SK-N-SH (cell line): ENCODE measurements around the gene LTBP1. TPM values are rescaled to one million over a fixed set of nuclear protein-coding genes. Genes with fewer than 3 reads are reported as not detected.

Source experiments
- CTCF ChIA-PET: fragments of 300-600, 350-600 bp; formaldehyde crosslinking; extraction: SDS; loops from one replicate; lab custom pipeline; 2021; lab: Yijun Ruan, JAX
- POLR2A ChIA-PET: fragments of 350-600 bp; sonication (Branson Sonifier 250); formaldehyde crosslinking; extraction: SDS; loops from one replicate; lab custom pipeline; 2020; ENCODE audit warnings: antibody characterized with exemption, inconsistent platforms; lab: Yijun Ruan, JAX
- DNase-seq: peaks from one replicate; pipeline ENCODE4 v3.0.0; 2012
- H2AFZ ChIP-seq: fragments of 200-600 bp; sonication (generic); 2 replicates; pipeline ENCODE4 v1.8.1; 2016; ENCODE audit warnings: antibody characterized with exemption, mild to moderate bottlenecking, low read depth
- H3F3A ChIP-seq: fragments of 200-600 bp; sonication (generic); replicated peaks from 2 replicates; pipeline ENCODE3; 2016; ENCODE audit warnings: antibody characterized with exemption, mild to moderate bottlenecking; ENCODE audit not compliant: insufficient read depth
- H3K27ac ChIP-seq, 2 experiments: fragments of 200-500 bp in 1 of 2; fragments of 200-600 bp in 1 of 2; sonication (Bioruptor generic) in 1 of 2; sonication (generic), shearing (Covaris generic) in 1 of 2; 2 replicates each; pipeline versions ENCODE4 v1.5.1 to v1.6.1; 2014 to 2016; ENCODE audit warnings: low read depth in 2 of 2, inconsistent platforms in 1 of 2, low read length in 1 of 2, mild to moderate bottlenecking in 1 of 2, mixed read lengths in 1 of 2
- H3K27me3 ChIP-seq: fragments of 200-600 bp; sonication (generic), shearing (Covaris generic); 2 replicates; pipeline ENCODE4 v1.6.1; 2016; ENCODE audit warnings: mixed run types; ENCODE audit not compliant: insufficient read depth
- H3K36me3 ChIP-seq, 2 experiments: fragments of 200-500 bp in 1 of 2; fragments of 200-600 bp in 1 of 2; sonication (Bioruptor generic) in 1 of 2; sonication (generic) in 1 of 2; replicated peaks in 1 of 2; 2 replicates each; pipeline versions ENCODE3 to v1.5.1; 2014 to 2016; ENCODE audit warnings: low read length in 1 of 2, mild to moderate bottlenecking in 1 of 2; ENCODE audit not compliant: insufficient read depth in 2 of 2, control insufficient read depth in 1 of 2
- H3K4me1 ChIP-seq, 2 experiments: fragments of 200-500 bp in 1 of 2; fragments of 200-600 bp in 1 of 2; sonication (Bioruptor generic) in 1 of 2; sonication (generic), shearing (Covaris generic) in 1 of 2; 2 replicates each; pipeline versions ENCODE4 v1.5.1 to v1.6.1; 2014 to 2016; ENCODE audit warnings: low read depth in 1 of 2, low read length in 1 of 2, mixed run types in 1 of 2; ENCODE audit not compliant: insufficient read depth in 2 of 2, control insufficient read depth in 1 of 2
- H3K4me2 ChIP-seq: fragments of 200-600 bp; sonication (generic), shearing (Covaris generic); 2 replicates; pipeline ENCODE4 v1.6.1; 2017; ENCODE audit warnings: mixed run types
- H3K4me3 ChIP-seq, 2 experiments: fragments of 200-500 bp in 1 of 2; fragments of 200-600 bp in 1 of 2; sonication (Bioruptor generic) in 1 of 2; sonication (generic), shearing (Covaris generic) in 1 of 2; 2 replicates each; pipeline versions ENCODE4 v1.5.1 to v1.8.1; 2014 to 2016; ENCODE audit warnings: low read depth in 2 of 2, inconsistent platforms in 1 of 2, low read length in 1 of 2, mild to moderate bottlenecking in 1 of 2, mixed read lengths in 1 of 2, moderate library complexity in 1 of 2
- H3K79me2 ChIP-seq: fragments of 200-600 bp; sonication (generic); 2 replicates; pipeline ENCODE4 v1.8.1; 2017; ENCODE audit warnings: mild to moderate bottlenecking; ENCODE audit not compliant: insufficient read depth
- H3K9ac ChIP-seq: fragments of 200-600 bp; sonication (generic); 2 replicates; pipeline ENCODE4 v1.6.1; 2017; ENCODE audit warnings: mixed run types
- H3K9me2 ChIP-seq: fragments of 200-600 bp; sonication (generic); 2 replicates; pipeline ENCODE4 v1.6.1; 2017; ENCODE audit warnings: mixed run types
- H3K9me3 ChIP-seq: fragments of 200-600 bp; sonication (generic); 2 replicates; pipeline ENCODE4 v1.6.1; 2017; ENCODE audit warnings: mixed run types, mild to moderate bottlenecking, moderate library complexity
- H4K20me1 ChIP-seq: fragments of 200-600 bp; sonication (generic); 2 replicates; pipeline ENCODE4 v1.6.1; 2017; ENCODE audit warnings: mild to moderate bottlenecking, mixed run types; ENCODE audit not compliant: insufficient read depth
- CHD2 ChIP-seq: fragments of 150-350 bp; IDR thresholded peaks from 2 replicates; pipeline ENCODE4 v1.6.1; 2018; ENCODE audit warnings: low read length; ENCODE audit not compliant: partially characterized antibody
- EP300 ChIP-seq, 2 experiments: IDR thresholded peaks; 2 replicates each; pipeline versions ENCODE4 v1.4.0 to v1.6.1; 2012; ENCODE audit warnings: borderline replicate concordance in 1 of 2, low read depth in 1 of 2, low read length in 1 of 2
- EZH2phosphoT487 ChIP-seq: fragments of 200-600 bp; sonication (generic); IDR thresholded peaks from 2 replicates; pipeline ENCODE4 v1.6.1; 2017; ENCODE audit warnings: low read depth, mixed run types, mild to moderate bottlenecking, antibody characterized with exemption, moderate library complexity, borderline replicate concordance
- FOSL2 ChIP-seq: IDR thresholded peaks from 2 replicates; pipeline ENCODE4 v1.4.0; 2012; ENCODE audit warnings: low read depth, mild to moderate bottlenecking, moderate library complexity, borderline replicate concordance
- FOXJ3 ChIP-seq: sonication (generic); formaldehyde crosslinking; IDR thresholded peaks from 2 replicates; pipeline ENCODE4 v1.5.1; 2020; ENCODE audit warnings: mild to moderate bottlenecking, missing genetic modification reagents
- GABPA ChIP-seq: IDR thresholded peaks from 2 replicates; pipeline ENCODE4 v1.4.0; 2012; ENCODE audit warnings: low read depth, mild to moderate bottlenecking
- JUND ChIP-seq: IDR thresholded peaks from 2 replicates; pipeline ENCODE4 v1.4.0; 2012
- MEF2A ChIP-seq: IDR thresholded peaks from 2 replicates; pipeline ENCODE4 v1.4.0; 2012; ENCODE audit warnings: low read depth, borderline replicate concordance
- MXI1 ChIP-seq: IDR thresholded peaks from 2 replicates; pipeline ENCODE4 v1.6.1; 2012; ENCODE audit warnings: mild to moderate bottlenecking, low read depth, low read length, improper control_type of control experiment
- NFIC ChIP-seq: IDR thresholded peaks from 2 replicates; pipeline ENCODE4 v1.4.0; 2012; ENCODE audit warnings: borderline replicate concordance
- RAD21 ChIP-seq: IDR thresholded peaks from 2 replicates; pipeline ENCODE4 v1.6.1; 2012; ENCODE audit warnings: mild to moderate bottlenecking, low read length
- REST ChIP-seq: IDR thresholded peaks from 2 replicates; pipeline ENCODE4 v1.6.1; 2012; ENCODE audit warnings: mild to moderate bottlenecking, low read depth, low read length, moderate library complexity
- RFX5 ChIP-seq: IDR thresholded peaks from 2 replicates; pipeline ENCODE4 v1.6.1; 2012; ENCODE audit warnings: mild to moderate bottlenecking, improper control_type of control experiment, low read length
- RXRA ChIP-seq: IDR thresholded peaks from 2 replicates; pipeline ENCODE4 v1.4.0; 2012; ENCODE audit warnings: low read depth, mild to moderate bottlenecking, borderline replicate concordance
- SIN3A ChIP-seq: IDR thresholded peaks from 2 replicates; pipeline ENCODE4 v1.6.1; 2012; ENCODE audit warnings: low read depth, mild to moderate bottlenecking, low read length, moderate library complexity, borderline replicate concordance
- TAF1 ChIP-seq: IDR thresholded peaks from 2 replicates; pipeline ENCODE4 v1.6.1; 2012; ENCODE audit warnings: low read depth, mild to moderate bottlenecking, low read length, moderate library complexity, borderline replicate concordance
- TCF12 ChIP-seq: IDR thresholded peaks from 2 replicates; pipeline ENCODE4 v1.4.0; 2012
- USF1 ChIP-seq: IDR thresholded peaks from 2 replicates; pipeline ENCODE4 v1.4.0; 2012; ENCODE audit warnings: low read depth, borderline replicate concordance
- YY1 ChIP-seq: IDR thresholded peaks from 2 replicates; pipeline ENCODE4 v1.4.0; 2012; ENCODE audit warnings: low read depth, mild to moderate bottlenecking
- WGBS: methylation state at CpG from one replicate; pipeline ENCODE4 v1.1.6; 2017; ENCODE audit warnings: low lambda C conversion rate; 5-methylcytosine and 5-hydroxymethylcytosine counted together
- polyA plus RNA-seq, 3 experiments: library from polyadenylated mRNA; depleted of rRNA; stranded (reverse); fragments of >200 nt; gene quantifications; 2 replicates each; pipeline ENCODE4 v1.2.3, GENCODE V29; 2012
- TF ChIP-seq, protein P1 (sequence below): IDR thresholded peaks from 2 replicates; pipeline ENCODE4 v1.4.0; 2012; ENCODE audit warnings: low read depth

LTBP1 gene
- polyA plus RNA-seq, 1 of the 3 experiments (the other 2 are of a cell fraction): 467 TPM

DNA sequence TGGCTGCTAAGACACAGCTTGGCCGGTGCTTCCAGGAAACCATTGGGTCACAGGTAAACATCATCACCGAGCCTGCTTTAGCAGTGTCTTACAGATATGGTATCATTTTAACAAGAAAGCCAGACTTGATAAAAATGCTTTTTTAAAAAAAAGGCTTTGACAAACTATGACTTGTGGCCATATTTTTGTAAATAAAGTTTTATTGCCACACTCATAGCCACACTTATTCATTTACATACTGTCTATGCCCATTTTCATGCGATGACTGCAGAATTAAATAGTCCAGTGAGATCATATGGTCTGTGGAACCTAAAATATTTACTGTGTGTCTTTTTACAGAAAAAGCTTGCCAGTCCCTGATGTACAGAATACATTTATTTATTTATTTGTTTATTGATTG, 242.0 kb downstream of the LTBP1 start:
- Histone ChIP-seq H3K36me3 (peaks cover 49 to 78% of the 10 kb centered on the region in 2 experiments), H2AFZ (no peak overlapping the region), H3K79me2 (peaks cover 47% of the 10 kb centered on the region; the same call in 1 of the 2 replicates), H3K9me3 (no peaks in the 10 kb centered on the region), H3K27ac (no peak overlapping the region), H4K20me1 (no peaks in the 10 kb centered on the region), H3K9ac (no peak overlapping the region), H3K4me2 (no peak overlapping the region), H3K9me2 (no peaks in the 10 kb centered on the region), H3K4me3 (no peak overlapping the region), H3F3A (peaks cover 4% of the 10 kb centered on the region), H3K4me1 (no peaks in the 10 kb centered on the region; a peak in 1 of 4 replicates), H3K27me3 (no peaks in the 10 kb centered on the region)
- ChIA-PET CTCF (interaction anchor here (0.8 kb wide), 1 partner anchor 13 kb away, joined by 3 read pairs; no protein-coding TSS in a partner anchor), POLR2A (no interaction called here)
- WGBS: 60% methylated on average over 3 of the region's 3 CpGs
- no peak for TF ChIP-seq MEF2A
- TF ChIP-seq TCF12: no peak
- TF ChIP-seq FOSL2: no peak
- TF ChIP-seq RXRA: no peak
- TF ChIP-seq MXI1: no peak
- no peak for TF ChIP-seq JUND
- DNase-seq: no peak

GRCh38 chr2:33190393-33190937, 243.7 kb downstream of the LTBP1 start:
- Histone ChIP-seq H3K27ac (no peak overlapping the region), H3F3A (peaks cover 4% of the 10 kb centered on the region), H3K9me3 (no peaks in the 10 kb centered on the region), H4K20me1 (no peaks in the 10 kb centered on the region), H3K79me2 (peaks cover 30% of the 10 kb centered on the region; the same call in 1 of the 2 replicates), H3K27me3 (no peaks in the 10 kb centered on the region), H3K4me2 (no peak overlapping the region), H2AFZ (no peak overlapping the region)
- CTCF ChIA-PET: no interaction called here
- DNase-seq: no peak
- TF ChIP-seq CHD2: no peak
- no peak for TF ChIP-seq YY1
- TF ChIP-seq SIN3A: no peak
- no peak for TF ChIP-seq USF1
- no peak for TF ChIP-seq EP300 (IDR thresholded peaks at IDR 0.05; ENCODE audit: borderline replicate concordance in 1 of 2, low read depth in 1 of 2, low read length in 1 of 2)
- no peak for TF ChIP-seq JUND
- no peak for TF ChIP-seq RFX5
- no peak for TF ChIP-seq GABPA
- no peak for TF ChIP-seq REST
- no peak for TF ChIP-seq MEF2A
- TF ChIP-seq TCF12: no peak
- TF ChIP-seq, protein P1, sequence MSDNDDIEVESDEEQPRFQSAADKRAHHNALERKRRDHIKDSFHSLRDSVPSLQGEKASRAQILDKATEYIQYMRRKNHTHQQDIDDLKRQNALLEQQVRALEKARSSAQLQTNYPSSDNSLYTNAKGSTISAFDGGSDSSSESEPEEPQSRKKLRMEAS: no peak
- TF ChIP-seq RAD21: no peak
- TF ChIP-seq NFIC: no peak
- TF ChIP-seq FOXJ3: no peak
- no peak for TF ChIP-seq TAF1
- TF ChIP-seq MXI1: no peak
- no peak for TF ChIP-seq EZH2phosphoT487
- TF ChIP-seq, all 33 proteins: peak for 0
- Histone ChIP-seq H3K4me3 (no peak overlapping the region), H3K36me3 (peaks cover 52 to 76% of the 10 kb centered on the region in 2 experiments), H3K9me2 (no peaks in the 10 kb centered on the region), H3K9ac (no peak overlapping the region), H3K4me1 (peaks cover 0 to 4% of the 10 kb centered on the region in 2 experiments; a peak in 1 of 4 replicates)
- 37% methylated on average over 5 of the region's 5 CpGs for WGBS
- POLR2A ChIA-PET: no interaction called here
